ENCODE results near the gene CFAP46.

Gene CFAP46

GRCh38 chr10:132943791-132944404 is 1.5 kb upstream of the CFAP46 start:
- no peak for DNase-seq

GRCh38 chr10:132943058-132943790 is 854 bp upstream of the CFAP46 start:
- DNase-seq: no peak

- no peak for DNase-seq
Measured at GRCh38 chr10:132941640-132942051, 724 bp downstream of the CFAP46 start.

GRCh38 chr10:132940791-132941465 is 1.4 kb downstream of the CFAP46 start:
- no peak for DNase-seq

GRCh38 chr10:132939957-132940790 is 2.2 kb downstream of the CFAP46 start:
- peak in 1 of 2 experiments; percentile 34 for DNase-seq

GRCh38 chr10:132939378-132939955 is 2.9 kb downstream of the CFAP46 start:
- DNase-seq: no peak

GRCh38 chr10:132938472-132939339 is 3.7 kb downstream of the CFAP46 start:
- DNase-seq: no peak

GRCh38 chr10:132937861-132938260 is 4.5 kb downstream of the CFAP46 start:
- no peak for DNase-seq

GRCh38 chr10:132934953-132935352 is 7.4 kb downstream of the CFAP46 start:
- DNase-seq: no peak

- DNase-seq: no peak
Measured at GRCh38 chr10:132933308-132934042, 8.9 kb downstream of the CFAP46 start.

GRCh38 chr10:132932461-132933307 is 9.7 kb downstream of the CFAP46 start:
- peak in 1 of 2 experiments; percentile 45 for DNase-seq

- DNase-seq: peak in 1 of 2 experiments; percentile 38
Measured at GRCh38 chr10:132931258-132932250, 10.8 kb downstream of the CFAP46 start.

- peak in 1 of 2 experiments; percentile 9 for DNase-seq
Measured at GRCh38 chr10:132930701-132931100, 11.7 kb downstream of the CFAP46 start.

- DNase-seq: peak in 1 of 2 experiments; percentile 23
Measured at GRCh38 chr10:132929953-132930548, 12.3 kb downstream of the CFAP46 start.

- DNase-seq: no peak
Measured at GRCh38 chr10:132929480-132929879, 12.9 kb downstream of the CFAP46 start.

GRCh38 chr10:132928261-132928660 is 14.1 kb downstream of the CFAP46 start:
- no peak for DNase-seq

- no peak for DNase-seq
Measured at GRCh38 chr10:132927824-132928223, 14.5 kb downstream of the CFAP46 start.

Measured in stimulated activated CD4-positive, alpha-beta T cell treated with anti-CD3 and anti-CD28 coated beads, Interleukin-4, amount 100 ng/mL, for 4 hours (primary cell).